ENCODE data around the gene GAK. TPM values are rescaled to one million over a fixed set of nuclear protein-coding genes. Genes with fewer than 3 reads are reported as not detected.

GAK gene
- total RNA-seq, 1 donor from 2014 or later, result 86.9 TPM

GRCh38 chr4:879729-880077 lies 52.4 kb downstream of the GAK start:
- Histone ChIP-seq H3K4me3 (ENCODE audit: insufficient read depth, low read depth, low read length) (no peak overlapping the region), H3K4me2 (ENCODE audit: low read length) (no peak overlapping the region), H3K36me3 (ENCODE audit: insufficient read depth, low read length) (peaks cover 16% of the 10 kb centered on the region), H3K79me2 (ENCODE audit: insufficient read depth, low read length) (no peaks in the 10 kb centered on the region), H3K9ac (ENCODE audit: low read length) (no peak overlapping the region), H3K27ac (ENCODE audit: low read depth, low read length) (no peak overlapping the region), H3K9me3 (ENCODE audit: insufficient read depth, low read depth, low read length) (no peaks in the 10 kb centered on the region), H3K4me1 (ENCODE audit: insufficient read depth, low read length) (no peaks in the 10 kb centered on the region), H4K20me1 (ENCODE audit: insufficient read depth, low read length) (peaks cover 7% of the 10 kb centered on the region), H2AFZ (ENCODE audit: low read depth, low read length) (no peak overlapping the region), H3K27me3 (ENCODE audit: insufficient read depth, low read length) (no peaks in the 10 kb centered on the region)
- no peak for DNase-seq (ENCODE audit: low read depth)
- TF ChIP-seq EZH2 (IDR thresholded peaks at IDR 0.05; ENCODE audit: insufficient read depth, low read length) (no peak), CTCF (IDR thresholded peaks at IDR 0.05; ENCODE audit: insufficient read depth, low read depth, low read length) (no peak)
- no peak for FAIRE-seq
- H3K9me3 Mint-ChIP-seq (ENCODE audit: unreplicated experiment), result no peaks in the 10 kb centered on the region
- no peaks in the 10 kb centered on the region for H3K27me3 Mint-ChIP-seq (ENCODE audit: low read depth, unreplicated experiment)
- no peak overlapping the region for H3K4me3 Mint-ChIP-seq (ENCODE audit: unreplicated experiment)
- no peaks in the 10 kb centered on the region for H3K4me1 Mint-ChIP-seq (ENCODE audit: low read depth, unreplicated experiment)
- H3K27ac Mint-ChIP-seq (ENCODE audit: unreplicated experiment), result no peak overlapping the region
- H3K36me3 Mint-ChIP-seq (ENCODE audit: low read depth, unreplicated experiment), result peaks cover 9% of the 10 kb centered on the region

- no peak for DNase-seq (ENCODE audit: low read depth)
- Histone ChIP-seq H3K4me2 (ENCODE audit: low read length) (no peak overlapping the region), H3K36me3 (ENCODE audit: insufficient read depth, low read length) (peaks cover 22% of the 10 kb centered on the region), H3K27ac (ENCODE audit: low read depth, low read length) (no peak overlapping the region), H2AFZ (ENCODE audit: low read depth, low read length) (no peak overlapping the region), H3K4me1 (ENCODE audit: insufficient read depth, low read length) (no peaks in the 10 kb centered on the region), H3K27me3 (ENCODE audit: insufficient read depth, low read length) (no peaks in the 10 kb centered on the region), H3K4me3 (ENCODE audit: insufficient read depth, low read depth, low read length) (no peak overlapping the region), H4K20me1 (ENCODE audit: insufficient read depth, low read length) (peaks cover 7% of the 10 kb centered on the region), H3K9ac (ENCODE audit: low read length) (no peak overlapping the region), H3K79me2 (ENCODE audit: insufficient read depth, low read length) (no peaks in the 10 kb centered on the region), H3K9me3 (ENCODE audit: insufficient read depth, low read depth, low read length) (no peaks in the 10 kb centered on the region)
- Mint-ChIP-seq H3K27me3 (ENCODE audit: low read depth, unreplicated experiment) (no peaks in the 10 kb centered on the region), H3K4me1 (ENCODE audit: low read depth, unreplicated experiment) (no peaks in the 10 kb centered on the region), H3K9me3 (ENCODE audit: unreplicated experiment) (no peaks in the 10 kb centered on the region), H3K36me3 (ENCODE audit: low read depth, unreplicated experiment) (peaks cover 11% of the 10 kb centered on the region), H3K27ac (ENCODE audit: unreplicated experiment) (no peak overlapping the region), H3K4me3 (ENCODE audit: unreplicated experiment) (no peak overlapping the region)
- TF ChIP-seq CTCF (IDR thresholded peaks at IDR 0.05; ENCODE audit: insufficient read depth, low read depth, low read length) (no peak), EZH2 (IDR thresholded peaks at IDR 0.05; ENCODE audit: insufficient read depth, low read length) (no peak)
- FAIRE-seq, result no peak
Observed at GRCh38 chr4:878796-879728, 53.1 kb downstream of the GAK start.

GRCh38 chr4:877502-877901 lies 54.6 kb downstream of the GAK start:
- Histone ChIP-seq H3K9ac (ENCODE audit: low read length) (no peak overlapping the region), H3K9me3 (ENCODE audit: insufficient read depth, low read depth, low read length) (no peaks in the 10 kb centered on the region), H2AFZ (ENCODE audit: low read depth, low read length) (no peak overlapping the region), H3K27ac (ENCODE audit: low read depth, low read length) (no peak overlapping the region), H3K36me3 (ENCODE audit: insufficient read depth, low read length) (peaks cover 29% of the 10 kb centered on the region), H4K20me1 (ENCODE audit: insufficient read depth, low read length) (peaks cover 7% of the 10 kb centered on the region), H3K4me3 (ENCODE audit: insufficient read depth, low read depth, low read length) (no peak overlapping the region), H3K4me2 (ENCODE audit: low read length) (no peak overlapping the region), H3K4me1 (ENCODE audit: insufficient read depth, low read length) (no peaks in the 10 kb centered on the region), H3K27me3 (ENCODE audit: insufficient read depth, low read length) (no peaks in the 10 kb centered on the region), H3K79me2 (ENCODE audit: insufficient read depth, low read length) (no peaks in the 10 kb centered on the region)
- Mint-ChIP-seq H3K4me1 (ENCODE audit: low read depth, unreplicated experiment) (peaks cover 2% of the 10 kb centered on the region), H3K36me3 (ENCODE audit: low read depth, unreplicated experiment) (peaks cover 17% of the 10 kb centered on the region), H3K27ac (ENCODE audit: unreplicated experiment) (no peak overlapping the region), H3K4me3 (ENCODE audit: unreplicated experiment) (no peak overlapping the region), H3K9me3 (ENCODE audit: unreplicated experiment) (no peaks in the 10 kb centered on the region), H3K27me3 (ENCODE audit: low read depth, unreplicated experiment) (no peaks in the 10 kb centered on the region)
- DNase-seq (ENCODE audit: low read depth) (no peak), FAIRE-seq (no peak)
- no peak for TF ChIP-seq EZH2 (IDR thresholded peaks at IDR 0.05; ENCODE audit: insufficient read depth, low read length)
- TF ChIP-seq CTCF (IDR thresholded peaks at IDR 0.05; ENCODE audit: insufficient read depth, low read depth, low read length), result no peak

Measured in astrocyte (in vitro differentiated cells and primary cell).